HG03108 (cell line): ENCODE data around the gene BRICD5.

Source experiments
- ATAC-seq: cut with Tn5 transposase; IDR thresholded peaks from one replicate; pipeline ENCODE4 v1.9.1; 2021; ENCODE audit warnings: moderate library complexity; ENCODE audit not compliant: unreplicated experiment

Gene BRICD5

DNA sequence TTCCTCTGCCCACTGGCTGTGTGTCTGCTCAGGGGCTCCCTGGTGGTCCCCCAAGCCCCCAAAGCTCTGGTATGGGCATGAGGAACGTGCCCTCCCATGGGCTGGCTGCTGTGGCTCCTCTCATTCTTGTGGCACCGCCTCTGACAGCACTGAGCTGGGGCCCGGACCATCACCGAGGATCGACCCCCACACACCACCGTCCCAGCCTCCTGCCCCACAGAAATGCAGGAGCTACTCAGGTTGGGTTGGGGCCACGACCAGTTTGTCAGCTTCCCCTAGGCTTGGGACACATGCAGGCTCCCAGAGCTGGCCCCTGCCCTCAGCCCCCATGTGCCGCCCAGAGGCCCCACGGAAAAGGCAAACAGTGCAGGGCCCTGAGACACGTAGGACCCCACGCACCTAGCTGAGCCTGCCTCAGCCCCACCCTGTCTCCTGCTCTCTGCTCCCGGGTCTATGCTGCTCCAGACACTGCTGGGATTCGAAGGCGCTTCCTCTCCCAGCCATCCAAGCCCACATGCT, 11.0 kb downstream of the BRICD5 start:
- no peak for ATAC-seq

DNA sequence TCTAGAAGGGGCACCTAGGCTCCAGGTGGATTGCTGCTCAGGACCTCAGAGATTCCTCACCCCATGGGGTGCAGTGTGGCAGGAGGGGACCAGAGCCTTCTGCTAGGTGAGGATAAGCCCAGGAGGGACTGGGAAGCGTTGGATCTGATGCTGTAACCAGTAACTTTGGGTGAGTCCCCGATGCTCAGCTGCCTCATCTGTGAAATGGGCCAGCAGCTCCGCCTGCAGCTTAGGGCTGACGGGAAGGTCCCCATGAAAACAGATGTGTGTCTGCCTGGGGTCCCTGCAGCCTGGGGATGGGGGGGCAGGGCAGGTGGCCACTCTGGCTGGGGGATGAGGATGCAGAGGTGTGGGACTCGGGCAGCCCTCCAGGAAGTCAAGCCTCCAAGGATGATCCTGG, 11.6 kb downstream of the BRICD5 start:
- ATAC-seq: no peak

DNA sequence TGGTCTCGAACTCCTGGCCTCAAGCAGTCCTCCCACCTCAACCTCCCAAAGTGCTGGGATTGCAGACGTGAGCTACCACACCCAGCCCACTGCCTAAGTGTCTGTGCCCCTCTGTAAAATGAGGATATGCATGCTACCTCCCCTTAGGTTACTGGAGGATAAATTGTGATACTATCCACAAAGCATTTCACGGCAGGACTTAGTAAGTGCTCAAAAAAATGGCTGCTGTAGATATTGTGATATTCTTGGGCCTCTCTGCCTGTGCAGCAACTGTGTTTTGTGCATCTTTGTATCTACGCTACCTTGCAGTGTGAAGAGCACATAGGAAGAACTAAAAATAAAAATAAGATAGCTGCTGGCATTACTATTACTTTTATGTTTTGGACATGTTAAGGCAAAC, 12.4 kb downstream of the BRICD5 start:
- ATAC-seq: no peak

DNA sequence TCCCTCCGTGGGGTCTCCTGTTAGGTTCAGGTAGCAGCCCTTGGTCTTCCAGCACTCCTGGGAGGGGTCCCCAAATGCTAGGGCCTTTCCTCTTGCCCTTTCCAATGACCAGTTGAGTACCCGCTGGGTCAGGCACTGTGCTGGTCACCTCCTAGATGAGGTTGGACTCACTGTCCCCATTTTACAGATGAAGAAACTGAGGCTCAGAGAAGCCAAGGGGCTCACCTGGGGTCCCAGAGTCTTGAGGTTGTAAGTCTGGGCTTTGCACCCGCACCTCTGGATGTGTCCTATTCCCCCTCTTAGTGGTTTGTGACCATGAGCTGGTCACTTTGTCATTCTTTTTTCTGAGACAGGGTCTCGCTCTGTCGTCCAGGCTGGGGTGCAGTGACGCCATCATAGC, 12.9 kb downstream of the BRICD5 start:
- no peak for ATAC-seq

DNA sequence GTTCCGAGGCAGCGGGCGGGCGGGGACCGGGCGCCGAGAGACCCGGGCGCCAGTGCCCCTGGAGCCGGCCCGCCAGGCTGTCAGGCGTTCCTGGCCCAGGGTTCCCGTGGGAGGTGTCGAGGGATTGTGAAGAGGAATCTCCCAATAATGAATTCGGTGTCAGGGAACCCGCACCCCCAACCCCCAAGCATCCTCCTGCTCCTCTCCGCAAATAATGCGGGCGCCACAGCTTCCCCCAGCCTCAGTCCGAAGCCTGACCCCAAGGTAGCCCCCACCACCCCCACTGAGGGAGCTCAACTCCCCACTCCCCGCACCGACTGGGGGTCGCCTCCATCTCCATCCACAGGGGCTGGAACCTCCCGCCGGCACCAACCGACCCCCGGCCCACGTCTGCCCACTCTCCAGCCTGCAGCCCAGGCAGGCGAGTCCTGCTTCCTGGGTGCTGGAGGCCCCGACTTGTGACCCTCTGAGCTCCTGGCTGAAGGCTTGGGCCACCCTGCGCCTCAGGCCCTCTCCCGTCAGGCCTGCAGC, 13.6 kb downstream of the BRICD5 start:
- ATAC-seq: no peak

DNA sequence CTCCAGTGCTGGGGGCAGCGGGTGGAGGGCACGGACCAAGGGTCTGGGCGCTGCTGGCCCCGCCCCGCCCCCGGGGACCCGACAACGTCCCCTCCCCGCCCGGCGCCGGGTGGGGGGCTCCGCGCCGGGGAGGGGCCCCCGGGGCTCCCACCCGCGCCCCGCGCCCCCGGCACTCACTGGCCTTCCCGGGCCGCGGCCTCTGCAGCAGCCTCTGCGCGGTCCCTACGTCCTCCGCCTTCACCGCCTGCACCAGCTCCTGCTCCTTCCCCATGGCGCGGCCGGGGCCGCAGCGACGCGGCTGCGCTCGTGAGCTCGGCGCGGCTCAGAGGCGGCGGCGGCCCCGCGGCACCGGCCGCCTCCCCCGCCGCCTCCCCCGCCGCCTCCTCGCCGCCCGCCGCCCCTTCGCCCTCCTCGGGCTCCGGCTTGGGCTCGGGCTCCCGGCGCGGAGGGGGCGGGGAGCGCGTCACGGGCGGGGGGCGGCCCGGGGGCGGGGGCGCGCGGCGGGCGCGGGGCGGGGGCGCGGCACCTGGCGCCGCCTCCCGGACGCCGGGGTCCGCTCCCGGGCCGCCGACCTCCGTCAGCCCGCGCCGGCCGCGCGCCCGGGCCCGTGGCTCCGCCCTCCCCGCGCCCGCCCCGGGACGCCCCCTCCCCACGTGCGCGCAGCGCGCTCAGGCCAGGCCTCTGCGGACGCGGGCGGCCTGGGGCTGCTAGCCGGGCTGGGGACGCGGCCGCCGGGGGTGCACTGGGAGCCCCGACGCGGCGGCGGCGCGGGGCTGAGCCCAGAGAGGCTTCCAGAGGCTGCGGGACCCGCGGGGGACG, 14.3 kb downstream of the BRICD5 start, which contains the start of gene CASKIN1:
CASKIN1 (minus strand) TSS at position 444 of the 819 bp plus-strand sequence; CDS start at position 271, 173 bp downstream.
- no peak for ATAC-seq

DNA sequence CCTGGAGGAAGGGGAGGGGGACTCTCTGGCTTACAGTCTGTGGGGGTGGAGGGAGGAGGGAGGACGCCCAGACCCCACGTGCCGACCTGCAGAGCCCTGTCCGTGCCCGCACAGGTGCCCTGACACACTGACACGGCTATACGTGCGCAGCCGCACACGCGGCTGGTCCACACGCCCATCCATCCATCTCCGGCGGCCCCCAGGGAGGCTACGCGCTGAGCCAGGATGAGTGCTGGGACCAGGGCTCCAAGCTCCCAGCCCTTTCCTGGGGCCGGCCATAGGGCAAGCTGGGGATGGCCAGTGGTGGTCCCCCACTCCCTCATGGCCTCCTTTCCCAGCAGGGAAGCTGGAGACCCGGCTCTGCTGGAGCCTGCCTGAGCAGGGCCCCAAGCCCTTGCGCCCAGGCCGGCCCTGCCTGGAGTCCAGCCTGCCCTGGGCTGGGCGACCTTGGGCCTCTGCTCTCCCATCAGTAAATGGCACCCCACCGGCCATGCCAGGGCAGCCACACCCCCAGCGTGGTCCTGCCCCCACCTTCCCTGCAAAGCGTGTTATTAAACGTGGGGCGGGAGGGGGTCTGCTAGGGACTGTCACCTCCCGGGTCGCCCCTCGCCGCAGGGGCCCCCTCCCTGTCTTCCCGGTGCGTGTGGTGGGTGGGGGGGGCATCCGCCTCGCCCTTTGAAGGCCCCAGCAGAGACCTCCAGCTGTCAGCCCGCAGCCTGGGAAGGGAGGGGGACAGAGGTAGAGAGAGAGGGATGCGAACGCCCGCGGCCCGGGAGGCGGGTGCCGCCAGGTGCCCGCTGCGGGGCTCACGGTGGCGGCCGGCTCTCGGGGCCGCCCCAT, 15.1 kb downstream of the BRICD5 start:
- no peak for ATAC-seq

DNA sequence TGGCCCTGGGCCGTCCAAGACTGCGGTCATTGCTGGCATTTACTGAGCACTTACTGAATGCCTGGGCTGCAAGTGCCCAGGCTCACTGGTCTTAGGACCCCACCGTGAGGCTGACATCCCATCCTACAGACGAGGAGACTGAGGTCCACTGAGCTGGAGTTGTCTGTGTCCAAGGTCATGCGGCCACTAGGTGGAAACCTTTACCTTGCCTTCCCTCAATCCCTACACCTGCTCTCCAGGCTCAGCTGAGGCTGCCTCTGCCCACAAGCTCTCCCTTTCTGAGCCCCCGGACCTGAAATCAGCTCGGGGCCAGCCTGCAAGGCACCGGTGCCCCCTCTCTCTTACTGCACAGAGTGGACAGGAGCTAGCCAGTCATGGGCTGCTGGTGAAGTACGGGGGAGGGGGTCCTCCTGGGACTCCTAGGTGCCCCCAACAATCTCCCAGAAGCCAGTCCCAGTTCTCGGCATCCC, 15.8 kb downstream of the BRICD5 start:
- no peak for ATAC-seq

DNA sequence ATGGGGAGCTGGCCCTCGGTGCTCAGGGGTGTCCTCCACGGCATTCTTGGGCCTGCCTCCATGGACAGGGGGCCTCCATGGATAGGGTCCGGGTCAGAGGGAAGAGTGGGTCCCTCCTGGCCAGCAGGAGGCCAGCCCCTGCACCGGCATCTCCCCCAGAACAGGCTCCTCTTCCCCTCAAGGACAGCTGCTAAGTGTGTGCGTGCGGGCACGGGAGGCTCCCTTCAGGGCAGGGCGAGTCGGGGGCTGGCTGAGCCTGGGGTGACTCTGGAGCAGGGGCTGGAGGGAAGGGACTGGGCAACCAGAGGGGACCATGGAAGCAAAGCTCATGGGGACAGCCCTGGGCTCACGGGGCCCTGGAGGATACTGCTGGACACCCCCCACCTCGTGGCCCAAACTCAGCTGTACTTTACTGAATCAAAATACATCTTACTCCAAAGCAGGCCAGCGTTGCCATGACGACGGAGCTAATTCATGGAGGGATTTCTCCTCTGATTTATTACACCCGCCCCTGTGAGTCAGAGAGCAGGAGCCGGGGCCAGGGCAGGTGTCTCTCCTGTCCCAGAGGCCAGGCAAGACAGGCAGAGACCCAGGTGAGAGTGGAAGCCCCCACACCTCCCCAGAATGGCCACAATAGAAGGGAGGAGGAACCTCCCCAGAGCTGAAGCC, 16.4 kb downstream of the BRICD5 start:
- no peak for ATAC-seq

DNA sequence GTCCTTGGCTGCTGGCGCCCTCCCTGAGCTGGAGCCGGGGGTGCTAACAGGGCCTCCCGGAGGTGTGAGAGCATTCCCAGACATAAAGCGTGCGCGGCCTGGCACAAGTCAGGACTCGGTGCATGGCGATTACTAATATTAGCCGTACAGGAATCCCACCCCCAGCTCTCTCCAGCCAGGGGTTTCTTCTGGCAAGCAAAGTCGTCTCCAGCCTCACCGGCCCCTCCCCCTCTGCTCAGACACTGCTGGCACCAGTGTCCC, 19.3 kb downstream of the BRICD5 start:
- ATAC-seq: no peak

DNA sequence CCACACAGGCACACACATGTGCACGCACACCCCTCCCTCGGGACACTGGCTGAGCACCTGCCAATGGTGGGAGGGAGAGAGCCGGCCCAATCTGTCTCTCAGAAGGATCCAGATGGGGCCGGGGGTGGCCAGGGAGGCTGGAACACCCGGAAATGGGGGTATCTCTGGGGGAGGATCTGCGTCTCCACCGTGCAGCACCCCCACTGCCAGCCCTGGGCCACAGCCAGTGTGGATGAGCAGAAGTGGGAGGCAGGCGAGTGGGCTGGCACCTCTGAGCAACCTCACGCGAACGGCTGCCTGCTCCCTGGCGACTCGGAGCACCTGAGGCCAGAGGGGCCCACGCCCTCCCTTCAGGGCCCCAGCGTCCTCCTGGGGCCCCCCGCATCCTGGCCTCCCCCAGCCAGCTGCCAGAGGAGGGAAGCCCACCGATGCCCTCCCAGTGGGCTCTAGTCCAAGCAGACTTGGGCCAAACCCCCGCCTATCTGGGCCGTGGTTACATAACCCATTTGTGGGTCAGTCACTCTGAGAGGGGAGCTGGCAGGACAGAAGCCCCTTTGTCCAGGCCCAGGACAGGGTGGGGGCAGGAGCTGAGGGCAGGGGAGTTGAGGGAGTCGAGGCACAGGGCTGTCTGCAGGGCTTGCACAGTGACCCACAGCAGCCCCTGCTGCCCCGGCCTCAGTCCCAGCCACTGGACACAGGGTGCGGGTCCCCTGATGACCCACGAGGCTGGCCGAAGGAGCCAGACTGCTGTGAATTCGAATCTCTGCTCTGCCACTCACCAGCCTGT, 19.8 kb downstream of the BRICD5 start:
- no peak for ATAC-seq

DNA sequence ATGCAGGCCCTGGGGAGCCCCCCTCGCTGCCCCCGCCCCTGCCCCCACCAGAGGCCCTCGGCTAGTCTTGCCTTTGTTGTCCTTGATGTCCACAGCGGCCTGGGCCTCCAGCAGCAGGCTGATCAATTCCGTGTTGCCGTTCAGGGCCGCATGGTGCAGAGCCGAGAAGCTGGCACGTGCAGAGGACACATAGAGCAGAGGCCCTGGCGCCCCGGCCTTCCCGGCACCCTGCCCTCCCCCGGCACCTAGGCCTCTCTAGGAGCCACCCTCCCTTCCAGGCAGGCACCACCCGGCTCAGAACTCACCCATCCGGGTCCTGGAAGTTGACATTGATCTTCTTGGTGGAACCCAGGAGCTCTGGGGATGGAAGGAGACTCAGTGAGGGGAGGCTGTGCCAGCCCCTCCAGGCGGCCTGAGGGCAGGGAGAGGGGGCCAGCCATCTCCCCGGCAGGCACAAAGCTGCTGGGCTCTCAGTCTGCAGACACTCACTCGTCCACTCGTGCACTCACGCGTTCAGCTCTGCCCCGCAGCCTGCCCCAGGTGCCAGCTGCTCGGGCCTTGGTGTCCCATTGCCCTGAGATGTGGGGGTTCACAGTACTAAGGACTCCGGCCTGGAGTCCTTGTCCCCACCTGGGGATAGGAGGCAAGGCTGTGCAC, 20.5 kb downstream of the BRICD5 start:
- ATAC-seq: no peak

DNA sequence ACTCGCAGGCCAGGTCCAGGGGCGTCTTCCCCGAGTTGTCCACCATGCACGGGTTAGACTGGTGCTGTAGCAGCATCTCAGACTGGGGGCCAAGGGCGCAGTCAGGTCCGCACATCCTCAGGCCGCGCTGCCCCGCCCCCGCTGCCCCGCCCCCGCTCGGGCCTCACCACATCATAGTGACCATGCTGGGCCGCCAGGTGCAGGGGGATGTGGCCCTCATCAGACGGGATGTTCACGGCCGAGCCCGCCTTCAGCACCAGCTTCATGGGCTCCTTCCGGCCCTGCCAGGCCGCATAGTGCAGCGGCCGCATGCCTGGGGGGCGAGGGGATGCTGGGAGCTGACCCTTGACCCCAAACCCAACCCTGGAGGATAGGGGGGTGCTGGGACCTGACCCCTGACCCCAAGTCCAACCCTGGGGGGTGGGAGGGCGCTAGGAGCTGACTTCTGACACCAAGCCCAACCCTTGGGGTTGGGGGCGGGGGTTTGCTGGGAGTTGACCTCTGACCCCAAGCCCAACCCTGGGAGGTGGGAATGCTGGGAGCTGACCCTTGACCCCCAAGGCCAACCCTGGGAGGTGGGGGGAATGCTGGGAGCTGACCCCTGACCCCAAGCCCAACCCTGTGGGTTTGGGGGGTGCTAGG, 21.3 kb downstream of the BRICD5 start:
- no peak for ATAC-seq

DNA sequence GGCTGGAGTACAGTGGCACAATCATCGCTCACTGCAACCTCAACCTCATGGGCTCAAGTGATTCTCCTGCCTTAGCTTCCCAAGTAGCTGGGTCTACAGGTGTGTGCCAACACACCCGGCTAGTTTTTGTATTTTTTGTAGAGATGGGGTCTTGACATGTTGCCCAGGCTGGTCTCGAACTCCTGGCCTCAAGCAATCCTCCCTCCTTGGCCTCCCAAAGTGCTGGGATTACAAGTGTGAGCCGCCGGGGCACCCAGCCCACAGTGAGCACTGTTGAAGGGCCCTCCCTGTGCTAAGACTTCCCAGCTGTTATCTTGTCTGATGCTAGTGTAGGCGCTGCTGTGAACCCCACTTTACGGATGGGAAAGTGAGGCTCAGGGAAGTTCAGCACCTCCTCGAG, 22.3 kb downstream of the BRICD5 start:
- no peak for ATAC-seq

DNA sequence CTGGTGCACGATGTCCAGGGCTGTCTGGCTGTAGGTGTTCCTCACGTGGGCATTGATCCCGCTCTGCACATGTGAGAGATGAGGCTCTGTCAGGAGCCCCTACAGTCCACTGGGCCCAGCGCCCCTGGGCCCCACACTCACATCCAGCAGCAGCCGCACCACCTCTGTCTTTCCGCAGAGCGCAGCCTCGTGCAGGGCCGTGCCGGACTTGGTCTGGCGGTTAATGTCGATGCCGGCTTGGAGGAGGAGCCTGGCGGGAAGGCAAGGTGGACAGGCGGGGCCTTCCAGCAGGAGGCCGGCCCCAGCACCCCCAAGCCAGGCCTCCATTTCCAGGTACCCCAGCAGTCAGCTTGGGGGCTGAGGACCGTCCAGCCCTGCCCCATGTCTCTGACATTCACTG, 23.5 kb downstream of the BRICD5 start:
- no peak for ATAC-seq

DNA sequence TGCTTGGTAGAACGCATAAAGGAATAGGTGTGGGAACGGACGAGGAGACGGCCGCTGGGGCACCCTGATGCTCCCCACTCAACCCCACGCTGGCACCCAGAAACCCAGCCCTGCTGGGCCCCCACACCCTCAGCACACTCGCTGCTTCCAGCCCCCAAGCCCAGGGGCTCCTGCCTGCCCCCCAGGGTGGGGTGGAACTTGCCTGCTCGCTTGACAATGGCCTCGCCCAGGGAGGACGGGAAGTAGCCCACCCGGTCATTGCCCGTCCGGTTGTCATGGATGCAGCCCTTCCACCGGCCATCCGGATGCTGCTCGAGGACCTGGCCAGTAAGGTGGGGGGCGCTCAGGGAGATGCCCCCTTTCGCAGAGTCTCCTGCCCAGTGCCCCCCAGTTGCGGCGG, 24.2 kb downstream of the BRICD5 start:
- ATAC-seq: no peak

DNA sequence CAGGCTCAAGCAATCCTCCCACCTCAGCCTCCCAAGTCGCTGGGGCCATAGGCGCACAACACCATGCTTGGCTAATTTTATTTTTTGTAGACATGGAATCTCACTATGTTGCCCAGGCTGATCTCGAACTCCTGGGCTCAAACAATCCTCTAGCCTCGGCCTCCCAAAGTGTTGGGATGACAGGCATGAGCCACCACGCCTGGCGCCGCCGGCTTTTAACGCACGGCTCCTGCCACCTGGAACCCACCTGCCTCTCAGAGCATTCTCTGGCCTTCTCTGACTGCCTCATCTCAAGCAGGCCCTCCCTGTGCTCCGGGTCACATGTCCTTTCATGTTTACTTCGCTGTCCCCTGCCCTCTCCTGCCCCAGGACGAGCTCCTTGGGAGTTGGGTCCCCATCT, 24.6 kb downstream of the BRICD5 start:
- ATAC-seq: no peak

DNA sequence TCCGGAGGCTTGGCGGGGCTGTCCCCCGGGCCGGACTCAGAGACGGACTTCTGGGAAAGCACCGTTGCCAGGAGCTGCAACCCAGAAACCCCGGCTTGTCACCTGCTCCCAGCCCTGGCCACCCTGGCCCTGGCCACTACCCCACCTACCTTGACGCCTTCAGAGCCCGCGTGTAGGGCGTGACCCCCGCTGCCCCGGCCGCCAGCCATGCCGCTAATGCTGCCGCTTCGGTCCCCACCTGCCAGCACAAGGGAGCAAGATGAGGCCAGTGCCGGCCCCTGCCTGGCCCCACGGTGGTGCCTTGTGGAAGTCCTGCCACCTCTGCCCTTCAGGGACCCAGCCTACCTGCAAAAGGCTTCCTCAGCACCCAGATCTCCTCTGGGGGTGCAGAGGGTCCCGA, 25.7 kb downstream of the BRICD5 start:
- no peak for ATAC-seq

DNA sequence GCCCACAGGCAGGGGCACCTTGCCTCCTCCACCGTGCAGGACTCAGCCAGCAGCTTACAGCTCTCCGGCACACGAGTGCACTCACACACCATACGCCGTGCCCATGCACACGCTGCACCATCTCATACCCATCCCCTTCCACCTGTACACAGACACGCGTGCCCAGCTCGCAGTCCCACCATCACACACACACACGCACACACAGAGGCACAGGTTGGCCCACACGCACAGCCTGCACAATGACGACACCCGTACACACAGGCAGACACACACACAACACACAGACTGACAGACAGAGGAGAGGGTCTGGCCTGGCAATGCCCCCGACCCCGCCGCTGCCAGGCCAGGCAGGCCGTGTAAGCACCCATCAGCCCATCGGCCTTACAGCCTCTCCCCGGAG, 26.3 kb downstream of the BRICD5 start:
- no peak for ATAC-seq
